Upper lobe of right lung (tissue), 1 donor: ENCODE measurements around the gene TGFBR1. TPM values are rescaled to one million over a fixed set of nuclear protein-coding genes. Genes with fewer than 3 reads are reported as not detected.
A peak's percentile ranks its signal among the peaks of the same experiment; 100 is the strongest.

Experiments used
- ATAC-seq: fragments of 200-7000 bp; cut with Tn5 transposase; one replicate; pipeline ENCODE4 v1.9.1; 2020; ENCODE audit warnings: mild to moderate bottlenecking, moderate library complexity
- DNase-seq: peaks from one replicate; pipeline ENCODE4 v3.0.0-alpha.2; 2020
- H3K27ac ChIP-seq: fragments of 200-600 bp; one replicate; pipeline ENCODE4 v1.8.0; 2022
- H3K27me3 ChIP-seq: fragments of 200-600 bp; one replicate; pipeline ENCODE4 v1.8.0; 2022; ENCODE audit warnings: mild to moderate bottlenecking
- H3K36me3 ChIP-seq: fragments of 200-600 bp; one replicate; pipeline ENCODE4 v1.8.0; 2022
- H3K4me1 ChIP-seq: fragments of 200-600 bp; one replicate; pipeline ENCODE4 v1.8.0; 2022
- H3K4me3 ChIP-seq: fragments of 200-600 bp; one replicate; pipeline ENCODE4 v1.8.0; 2022; ENCODE audit warnings: mild to moderate bottlenecking
- H3K9me3 ChIP-seq: fragments of 200-600 bp; one replicate; pipeline ENCODE4 v1.8.0; 2022
- intact Hi-C: fragments of 100-400 bp; cut with DNase I; formaldehyde crosslinking; loops from one replicate; pipeline ENCODE4 v1.11.0; 2022
- total RNA-seq: library from RNA; stranded (reverse); fragmentation: NEBNext Ultra II Directional; extraction: Animal tissue kit (Norgen Biotek cat#: 25700); gene quantifications from one replicate; pipeline ENCODE4 v1.2.1, GENCODE V29; 2021
- TF ChIP-seq, protein P1 (sequence below): fragments of 200-600 bp; IDR thresholded peaks from one replicate; pipeline ENCODE4 v1.8.0; 2022; ENCODE audit warnings: antibody characterized with exemption
- donor health status: DM: no; HTN: yes; CAD: no; lungs with severe emphysema.

The TGFBR1 gene
- total RNA-seq, 1 donor from 2014 or later = 72.0 TPM

DNA sequence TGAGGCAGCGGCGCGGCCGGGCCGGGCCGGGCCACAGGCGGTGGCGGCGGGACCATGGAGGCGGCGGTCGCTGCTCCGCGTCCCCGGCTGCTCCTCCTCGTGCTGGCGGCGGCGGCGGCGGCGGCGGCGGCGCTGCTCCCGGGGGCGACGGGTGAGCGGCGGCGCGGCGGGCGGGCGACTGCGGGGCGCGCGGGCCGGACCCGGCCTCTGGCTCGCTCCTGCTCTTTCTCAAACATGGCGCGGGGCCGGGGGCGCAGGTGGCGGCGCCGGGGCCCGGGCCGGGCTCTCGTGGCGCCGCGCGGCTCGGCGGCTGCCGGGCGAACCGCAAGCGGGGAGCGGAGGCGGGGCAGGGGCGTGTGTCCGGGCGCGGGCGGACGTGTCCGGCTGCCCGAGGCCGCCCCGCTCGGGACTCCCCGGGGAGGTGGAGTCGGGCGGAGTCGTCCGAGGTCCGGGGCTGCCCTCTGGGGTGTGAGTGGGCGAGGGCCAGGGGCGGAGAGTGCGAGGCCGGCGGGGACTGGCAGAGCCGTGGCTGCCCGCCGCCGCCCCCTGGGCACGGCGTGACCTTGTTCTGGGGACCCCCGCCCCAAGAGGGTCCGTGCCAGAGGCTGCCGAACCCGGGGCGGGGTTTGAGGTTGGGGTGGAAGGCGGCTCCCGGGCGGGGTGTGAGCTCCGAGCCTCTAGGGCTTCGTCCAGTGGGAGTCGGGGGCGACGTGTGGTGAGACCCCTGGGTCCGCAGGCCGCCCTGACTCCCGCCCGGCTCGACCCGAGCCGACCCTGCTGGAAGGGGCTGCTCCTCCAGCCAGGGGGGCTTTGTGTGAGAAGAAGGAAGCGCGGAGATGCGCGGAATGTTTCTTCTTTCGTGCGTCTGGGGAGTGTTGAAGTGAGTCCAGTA lies 485 bp downstream of the TGFBR1 start:
- Histone ChIP-seq H3K9me3 (no peaks in the 10 kb centered on the region), H3K27me3 (no peaks in the 10 kb centered on the region), H3K4me1 (peaks cover 49% of the 10 kb centered on the region), H3K4me3 (peak overlapping the region; percentile 87), H3K27ac (peak overlapping the region; percentile 94), H3K36me3 (no peaks in the 10 kb centered on the region)
- TF ChIP-seq, protein P1, sequence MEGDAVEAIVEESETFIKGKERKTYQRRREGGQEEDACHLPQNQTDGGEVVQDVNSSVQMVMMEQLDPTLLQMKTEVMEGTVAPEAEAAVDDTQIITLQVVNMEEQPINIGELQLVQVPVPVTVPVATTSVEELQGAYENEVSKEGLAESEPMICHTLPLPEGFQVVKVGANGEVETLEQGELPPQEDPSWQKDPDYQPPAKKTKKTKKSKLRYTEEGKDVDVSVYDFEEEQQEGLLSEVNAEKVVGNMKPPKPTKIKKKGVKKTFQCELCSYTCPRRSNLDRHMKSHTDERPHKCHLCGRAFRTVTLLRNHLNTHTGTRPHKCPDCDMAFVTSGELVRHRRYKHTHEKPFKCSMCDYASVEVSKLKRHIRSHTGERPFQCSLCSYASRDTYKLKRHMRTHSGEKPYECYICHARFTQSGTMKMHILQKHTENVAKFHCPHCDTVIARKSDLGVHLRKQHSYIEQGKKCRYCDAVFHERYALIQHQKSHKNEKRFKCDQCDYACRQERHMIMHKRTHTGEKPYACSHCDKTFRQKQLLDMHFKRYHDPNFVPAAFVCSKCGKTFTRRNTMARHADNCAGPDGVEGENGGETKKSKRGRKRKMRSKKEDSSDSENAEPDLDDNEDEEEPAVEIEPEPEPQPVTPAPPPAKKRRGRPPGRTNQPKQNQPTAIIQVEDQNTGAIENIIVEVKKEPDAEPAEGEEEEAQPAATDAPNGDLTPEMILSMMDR = no peak
- ATAC-seq (peak; percentile 84), DNase-seq (peak; percentile 95)
- intact Hi-C loops = no loop called here

DNA sequence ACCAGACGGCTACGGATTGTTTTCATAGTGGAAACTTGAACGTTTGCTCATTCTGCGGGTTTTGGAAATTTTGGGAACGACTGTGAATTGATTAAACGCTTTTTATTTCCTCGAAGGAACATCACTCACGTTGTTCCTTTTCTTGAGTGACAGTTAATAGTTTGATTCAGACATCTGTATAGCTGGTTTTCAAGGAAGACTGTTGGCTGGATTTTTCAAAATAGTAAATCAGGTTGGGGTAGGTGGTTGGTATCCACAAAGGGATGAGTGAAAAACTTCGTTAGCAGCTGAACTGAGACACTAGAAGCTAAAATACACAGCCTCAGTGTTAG lies 1.1 kb downstream of the TGFBR1 start:
- TF ChIP-seq, protein P1 = no peak
- Histone ChIP-seq H3K27ac (peak overlapping the region; percentile 94), H3K36me3 (no peaks in the 10 kb centered on the region), H3K9me3 (no peaks in the 10 kb centered on the region), H3K4me1 (peaks cover 52% of the 10 kb centered on the region), H3K27me3 (no peaks in the 10 kb centered on the region), H3K4me3 (peak overlapping the region; percentile 87)
- ATAC-seq = no peak
- intact Hi-C loops = no loop called here
- no peak for DNase-seq

DNA sequence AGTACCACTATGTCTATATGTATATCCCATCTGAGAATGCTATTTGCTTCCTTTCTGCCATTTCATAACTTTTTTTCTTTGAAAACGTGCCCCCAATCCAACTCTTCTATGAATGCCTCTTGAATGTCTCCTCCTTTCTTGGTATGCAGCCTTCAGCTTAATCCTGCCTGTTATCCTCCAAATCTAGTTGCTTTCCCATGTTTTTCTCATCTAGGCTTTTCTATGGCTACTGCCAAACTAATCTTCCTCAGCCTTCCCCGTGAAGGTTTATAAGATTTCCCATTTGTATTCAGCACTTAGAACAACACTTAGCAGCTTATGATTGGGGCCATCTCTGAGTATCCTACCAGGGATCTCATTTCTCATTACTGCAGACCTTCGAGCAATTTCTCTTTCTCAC lies 2.5 kb downstream of the TGFBR1 start:
- intact Hi-C loops = no loop called here
- Histone ChIP-seq H3K4me1 (peaks cover 64% of the 10 kb centered on the region), H3K9me3 (no peaks in the 10 kb centered on the region), H3K27me3 (no peaks in the 10 kb centered on the region), H3K4me3 (peak overlapping the region; percentile 87), H3K36me3 (no peaks in the 10 kb centered on the region), H3K27ac (peak overlapping the region; percentile 33)
- ATAC-seq = no peak
- DNase-seq = no peak
- TF ChIP-seq, protein P1 = no peak

DNA sequence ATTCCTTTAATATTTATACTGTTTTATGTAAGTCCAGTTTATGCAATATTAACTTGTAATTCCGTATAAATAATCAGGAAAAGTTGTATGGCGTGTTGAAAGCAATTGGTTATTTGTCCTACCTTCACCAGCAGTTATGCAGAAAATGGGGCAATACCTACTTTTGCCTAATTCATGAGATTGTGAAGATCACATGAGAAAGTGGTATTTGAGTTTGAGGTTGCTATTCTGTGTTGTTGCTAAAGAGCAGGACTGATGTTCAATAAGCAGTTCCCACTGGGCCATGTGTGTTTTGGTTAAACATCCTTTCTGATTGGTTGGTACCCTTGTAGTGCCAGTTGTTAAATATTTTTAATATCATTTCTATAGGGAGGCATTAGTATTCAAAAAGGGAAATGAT lies 3.2 kb downstream of the TGFBR1 start:
- Histone ChIP-seq H3K4me3 (no peak overlapping the region), H3K4me1 (peaks cover 71% of the 10 kb centered on the region), H3K27ac (no peak overlapping the region), H3K36me3 (no peaks in the 10 kb centered on the region), H3K9me3 (no peaks in the 10 kb centered on the region), H3K27me3 (no peaks in the 10 kb centered on the region)
- ATAC-seq = no peak
- TF ChIP-seq, protein P1 = no peak
- intact Hi-C loops = no loop called here
- no peak for DNase-seq

DNA sequence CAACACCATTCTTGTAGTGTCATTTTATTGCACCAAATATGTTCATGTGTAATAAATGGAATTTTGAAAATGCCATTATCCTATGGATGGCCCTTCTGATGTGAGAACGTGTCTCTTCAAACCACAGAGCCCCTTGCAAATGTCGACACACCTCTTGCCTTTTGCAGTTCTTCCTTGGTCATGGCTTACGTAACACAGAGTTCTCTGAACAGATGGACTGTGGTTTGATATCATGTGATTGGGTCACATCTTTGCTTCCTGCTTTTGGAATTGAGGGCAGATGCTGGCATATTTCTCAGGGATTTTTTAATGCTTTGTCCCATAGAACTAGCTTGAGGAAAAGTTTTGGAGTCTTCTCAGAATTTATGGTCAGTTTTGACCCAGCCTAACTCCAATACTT lies 4.6 kb downstream of the TGFBR1 start:
- Histone ChIP-seq H3K36me3 (no peaks in the 10 kb centered on the region), H3K27ac (peak overlapping the region; percentile 25), H3K4me3 (no peak overlapping the region), H3K27me3 (no peaks in the 10 kb centered on the region), H3K4me1 (peaks cover 72% of the 10 kb centered on the region), H3K9me3 (no peaks in the 10 kb centered on the region)
- ATAC-seq (no peak), DNase-seq (no peak)
- intact Hi-C loops = no loop called here
- TF ChIP-seq, protein P1 = no peak
